ENCODE measurements around the gene SAMD10.
A peak's percentile ranks its signal among the peaks of the same experiment; 100 is the strongest.
"Not testable (repeated sequence)": the region's sequence is repeated elsewhere in the genome, so short reads cannot be mapped to it uniquely, and the experiment has no call there.

The SAMD10 gene

DNA sequence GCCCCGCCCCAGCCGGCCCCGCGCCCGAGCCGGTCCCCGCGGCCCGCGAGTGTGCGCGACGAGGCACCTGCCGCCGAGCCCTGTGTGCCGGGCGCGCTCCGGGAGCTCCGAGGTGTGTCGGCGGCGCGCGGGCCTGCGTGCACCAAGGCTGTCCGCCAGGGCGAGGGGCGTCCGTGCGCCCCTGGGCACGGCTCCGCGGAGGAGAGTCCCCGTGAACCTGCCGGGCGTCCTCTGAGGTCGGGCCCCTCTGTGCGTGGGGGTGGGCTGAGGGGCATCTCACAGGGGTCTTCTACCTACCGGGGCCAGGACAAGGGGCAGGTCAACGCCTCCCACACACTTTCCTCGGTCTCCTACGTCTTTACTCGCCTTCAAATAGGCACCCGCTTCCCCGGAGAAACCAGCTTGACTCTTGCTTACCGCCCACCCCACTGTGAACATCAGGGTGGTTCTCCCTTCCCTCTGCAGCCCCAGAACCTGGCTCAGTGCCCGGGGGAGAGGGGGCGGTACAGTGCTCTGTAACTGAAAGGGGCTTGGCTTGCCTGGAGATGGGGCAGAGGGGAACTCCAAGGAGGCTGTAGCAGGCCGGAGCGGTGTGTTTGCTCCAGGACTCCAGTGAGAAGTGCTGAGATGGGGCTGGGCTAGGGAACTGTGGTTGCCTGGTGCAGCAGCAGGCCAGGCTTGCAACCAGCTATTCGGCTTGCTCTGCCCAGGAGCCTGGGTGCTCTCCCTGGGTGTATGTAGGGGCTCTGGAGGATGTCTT lies at the start of gene SAMD10:
SAMD10 (minus strand) TSS at position 86 of the 760 bp plus-strand sequence. CDS start 175 bp downstream, outside the sequence.
- DNase-seq (ENCODE audit: low read depth in 2 of 2) = peak; percentile 79 to 81

DNA sequence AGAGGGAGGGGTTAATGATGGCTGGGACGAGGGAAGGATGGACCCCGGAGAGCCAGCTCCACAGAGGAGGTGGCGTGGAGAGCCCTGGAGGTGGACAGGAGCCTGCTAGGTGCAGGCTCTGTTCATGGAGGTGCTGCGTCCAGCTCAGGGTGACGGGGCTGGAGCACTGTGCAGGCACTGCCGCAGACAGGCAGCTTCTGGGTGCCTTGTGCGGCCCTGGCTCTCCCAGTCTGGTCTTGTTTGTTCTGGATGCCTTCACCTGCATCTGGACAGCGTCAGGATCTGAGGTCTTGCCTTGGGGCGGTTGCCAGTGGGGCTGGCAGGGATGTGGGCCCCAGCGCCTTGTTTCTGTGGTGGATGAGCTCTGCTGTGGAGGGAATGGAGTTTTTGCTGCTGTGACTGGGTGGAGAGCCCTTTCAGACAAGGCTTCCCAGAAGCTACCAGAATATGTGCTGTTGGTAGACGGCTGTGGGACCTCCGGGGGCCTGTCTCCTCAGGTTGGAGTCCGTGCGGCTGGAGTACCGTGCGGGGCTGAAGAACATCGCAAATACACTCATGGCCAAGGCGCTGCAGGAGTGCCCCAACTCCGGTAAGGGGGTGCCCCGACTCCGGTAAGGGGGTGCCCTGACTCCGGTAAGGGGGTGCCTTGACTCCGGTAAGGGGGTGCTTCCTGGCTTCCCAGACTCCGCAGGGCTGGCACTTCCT lies 48.7 kb upstream of the SAMD10 start:
- DNase-seq (ENCODE audit: low read depth in 2 of 2) = no peak

DNA sequence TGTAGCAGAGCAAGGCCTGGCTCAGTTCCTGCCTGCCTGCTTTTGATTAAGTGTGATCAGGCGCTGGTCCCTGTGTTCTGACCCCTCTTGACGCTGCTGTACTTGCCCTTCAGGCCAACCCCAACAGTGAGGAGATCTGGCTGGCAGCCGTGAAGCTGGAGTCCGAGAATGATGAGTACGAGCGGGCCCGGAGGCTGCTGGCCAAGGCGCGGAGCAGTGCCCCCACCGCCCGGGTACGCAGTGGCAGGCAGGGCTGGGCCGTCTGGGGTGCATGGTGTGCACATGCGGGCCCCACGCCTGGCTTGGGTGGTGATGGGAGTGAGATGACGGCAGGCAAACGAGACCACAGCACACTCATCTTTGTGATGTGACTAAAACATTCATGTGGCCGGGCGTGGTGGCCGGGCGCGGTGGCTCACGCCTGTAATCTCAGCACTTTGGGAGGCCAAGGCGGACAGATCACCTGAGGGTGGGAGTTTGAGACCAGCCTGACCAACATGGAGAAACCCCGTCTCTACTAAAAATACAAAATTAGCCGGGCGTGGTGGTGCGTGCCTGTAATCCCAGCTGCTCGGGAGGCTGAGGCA lies 46.5 kb upstream of the SAMD10 start:
- DNase-seq (ENCODE audit: low read depth in 2 of 2) = no peak

DNA sequence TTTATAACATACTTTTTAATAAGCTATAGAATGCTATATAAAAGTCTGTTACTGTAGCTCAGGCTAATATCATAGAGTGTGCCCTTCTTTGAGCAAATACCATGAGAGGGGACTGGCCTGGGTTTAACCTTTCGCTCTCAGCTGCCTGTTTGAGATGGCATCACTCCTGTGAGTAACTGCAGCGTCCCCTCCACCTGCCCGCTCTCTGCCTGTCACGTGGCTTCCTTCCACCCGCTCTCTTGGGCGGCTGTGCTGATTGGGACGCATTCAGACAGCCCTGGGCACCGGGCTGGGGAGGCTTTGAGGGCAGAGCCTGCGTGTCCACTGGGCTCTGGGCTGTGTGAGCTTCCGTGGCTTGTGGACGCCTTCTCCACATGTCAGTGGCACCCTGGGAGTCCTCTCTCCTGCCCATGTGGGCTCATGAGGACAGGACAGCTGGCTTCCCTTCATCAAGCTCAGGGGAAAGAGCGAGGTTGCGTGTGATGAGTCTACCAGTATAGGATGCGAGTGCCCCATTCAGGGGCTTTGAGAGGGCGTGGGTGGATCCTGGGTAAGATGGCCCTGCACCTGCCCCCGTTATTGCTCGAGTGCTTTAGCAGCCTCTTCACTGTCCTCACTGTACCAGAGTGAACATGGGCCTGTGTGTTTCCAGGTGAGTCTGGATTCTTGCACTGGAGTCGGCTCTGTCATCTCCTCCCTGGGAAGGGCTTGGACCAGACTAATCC lies 45.8 kb upstream of the SAMD10 start:
- no peak for DNase-seq (ENCODE audit: low read depth in 2 of 2)

DNA sequence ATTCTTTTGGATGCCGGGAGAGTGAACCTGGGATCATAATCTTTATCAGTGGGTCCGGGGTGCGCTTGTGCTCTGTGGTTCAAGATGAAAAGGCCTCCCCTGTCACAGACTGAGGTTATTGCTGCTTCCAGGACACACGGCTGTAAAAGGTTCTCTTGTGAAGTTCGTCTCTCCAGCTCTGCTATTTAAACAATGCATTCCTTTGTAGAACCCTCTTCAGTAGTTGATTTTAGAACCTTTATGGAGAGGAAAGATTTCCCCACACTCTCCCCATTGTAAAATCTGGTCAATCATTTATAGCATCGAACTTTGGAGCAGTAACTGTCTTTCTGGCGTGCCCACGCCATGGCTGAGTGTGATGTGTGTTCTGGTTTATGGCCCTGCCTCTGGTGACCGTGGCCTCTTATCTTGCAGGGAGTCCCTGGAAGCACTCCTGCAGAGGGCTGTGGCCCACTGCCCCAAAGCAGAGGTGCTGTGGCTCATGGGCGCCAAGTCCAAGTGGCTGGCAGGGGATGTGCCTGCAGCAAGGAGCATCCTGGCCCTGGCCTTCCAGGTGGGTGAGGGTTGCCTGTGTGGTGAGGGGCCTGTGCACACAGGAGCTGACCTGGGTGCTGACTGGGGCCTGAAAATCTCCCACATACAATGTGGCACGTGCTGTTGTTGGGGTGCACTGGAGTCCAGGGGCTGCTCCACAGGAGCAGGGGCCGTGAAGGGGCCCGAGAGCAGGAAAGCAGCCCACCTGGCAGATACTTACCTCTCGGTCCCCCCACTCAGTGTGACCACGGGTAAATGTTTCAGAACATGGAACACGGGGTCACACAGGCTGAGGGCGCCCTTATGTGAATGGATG lies 44.9 kb upstream of the SAMD10 start:
- DNase-seq (ENCODE audit: low read depth in 2 of 2) = no peak

DNA sequence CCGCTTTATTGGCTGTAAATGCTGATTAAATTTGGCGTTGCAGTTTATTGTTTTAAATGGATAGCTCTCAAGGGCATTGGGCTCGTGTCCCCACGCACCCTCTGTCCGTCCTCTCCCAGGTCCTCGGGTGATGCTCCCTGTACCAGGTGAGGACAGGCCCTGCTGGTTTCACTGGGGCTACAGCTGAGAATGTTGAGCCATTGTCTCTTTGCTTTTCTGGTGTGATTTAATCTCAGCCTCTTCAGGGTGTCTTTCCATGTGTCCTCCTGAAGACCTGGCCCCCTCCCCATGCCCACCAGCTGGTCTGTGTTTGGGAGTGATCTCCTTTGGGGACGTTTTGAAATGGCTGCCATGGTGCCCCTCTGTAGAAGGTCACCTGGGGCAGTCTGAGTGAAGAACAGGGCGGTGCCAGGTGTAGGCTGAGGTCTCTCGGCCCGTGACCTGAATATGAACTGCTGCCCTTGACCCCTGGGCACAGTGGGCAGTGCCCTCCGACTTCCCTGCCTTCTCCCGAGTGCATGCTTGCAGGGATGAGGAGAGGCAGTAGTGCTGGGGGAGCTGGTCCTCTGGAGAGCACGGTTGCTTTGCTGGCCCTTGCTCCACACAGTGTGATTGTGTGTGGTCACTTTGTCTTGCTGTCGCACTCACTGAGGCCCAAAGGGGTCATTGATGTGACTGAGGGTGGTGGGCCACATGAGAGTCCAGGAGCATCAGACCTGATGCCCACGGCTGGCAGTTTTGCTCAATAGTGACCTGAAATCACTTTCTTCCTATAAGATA lies 44.1 kb upstream of the SAMD10 start:
- DNase-seq (ENCODE audit: low read depth in 2 of 2) = no peak

DNA sequence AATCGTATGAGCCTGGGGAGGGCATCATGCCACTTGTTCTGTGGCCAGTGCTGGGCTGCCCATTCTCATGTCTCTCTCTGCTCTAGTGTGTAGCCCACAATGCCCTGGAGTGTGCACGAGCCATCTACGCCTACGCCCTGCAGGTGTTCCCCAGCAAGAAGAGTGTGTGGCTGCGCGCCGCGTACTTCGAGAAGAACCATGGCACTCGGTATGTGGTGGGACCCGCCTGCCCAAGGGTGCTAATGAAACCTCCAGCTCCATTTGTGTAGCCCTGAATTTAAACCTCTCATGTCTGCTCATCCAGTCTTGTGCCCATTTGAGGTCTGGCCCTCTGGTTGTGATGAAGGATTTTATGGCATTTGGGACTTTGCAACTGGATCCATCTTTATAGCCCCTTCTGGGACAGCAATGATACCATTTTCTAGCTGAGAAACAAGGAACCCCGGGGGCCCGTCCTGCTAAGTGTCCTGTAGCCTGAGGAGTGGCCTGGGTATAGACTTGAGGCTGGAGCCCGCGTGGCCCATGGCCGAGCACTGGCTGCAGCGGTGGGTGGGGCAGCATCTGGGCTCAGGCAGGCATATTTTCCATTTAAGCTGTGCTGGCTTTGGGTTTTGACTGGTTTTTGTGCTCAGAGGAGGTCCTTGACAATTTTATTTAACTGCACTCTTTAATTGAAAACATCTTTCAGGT lies 43.4 kb upstream of the SAMD10 start:
- DNase-seq (ENCODE audit: low read depth in 2 of 2) = no peak

DNA sequence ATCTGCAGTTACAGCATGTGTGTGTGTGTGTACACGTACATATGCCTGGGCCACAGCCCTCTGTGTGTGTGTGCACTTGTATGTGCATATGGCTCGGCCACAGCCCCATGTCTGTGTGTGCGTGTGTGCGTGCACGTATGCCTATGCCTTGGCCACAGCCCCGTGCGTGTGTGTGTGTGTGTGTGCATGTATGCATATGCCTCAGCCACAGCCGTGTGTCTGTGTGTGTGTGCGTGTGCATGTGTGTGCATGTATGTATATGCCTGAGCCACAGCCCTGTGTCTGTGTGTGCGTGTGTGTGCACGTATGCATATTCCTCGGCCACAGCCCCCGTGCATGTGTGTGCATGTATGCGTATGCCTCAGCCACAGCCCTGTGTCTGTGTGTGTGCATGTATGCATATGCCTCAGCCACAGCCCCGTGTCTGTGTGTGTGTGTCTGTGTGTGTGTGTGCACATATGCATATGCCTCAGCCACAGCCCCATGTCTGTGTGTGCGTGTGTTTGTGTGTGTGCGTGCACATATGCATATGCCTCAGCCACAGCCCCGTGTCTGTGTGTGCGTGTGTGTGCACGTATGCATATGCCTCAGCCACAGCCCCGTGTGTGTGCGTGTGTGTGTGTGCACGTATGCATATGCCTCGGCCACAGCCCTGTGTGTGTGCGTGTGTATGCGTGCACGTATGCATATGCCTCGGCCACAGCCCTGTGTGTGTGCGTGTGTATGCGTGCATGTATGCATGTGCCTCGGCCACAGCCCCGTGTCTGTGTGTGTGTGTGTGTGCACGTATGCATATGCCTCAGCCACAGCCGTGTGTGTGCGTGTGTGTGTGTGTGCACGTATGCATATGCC lies 41.9 kb upstream of the SAMD10 start:
- no peak for DNase-seq (ENCODE audit: low read depth in 2 of 2)

DNA sequence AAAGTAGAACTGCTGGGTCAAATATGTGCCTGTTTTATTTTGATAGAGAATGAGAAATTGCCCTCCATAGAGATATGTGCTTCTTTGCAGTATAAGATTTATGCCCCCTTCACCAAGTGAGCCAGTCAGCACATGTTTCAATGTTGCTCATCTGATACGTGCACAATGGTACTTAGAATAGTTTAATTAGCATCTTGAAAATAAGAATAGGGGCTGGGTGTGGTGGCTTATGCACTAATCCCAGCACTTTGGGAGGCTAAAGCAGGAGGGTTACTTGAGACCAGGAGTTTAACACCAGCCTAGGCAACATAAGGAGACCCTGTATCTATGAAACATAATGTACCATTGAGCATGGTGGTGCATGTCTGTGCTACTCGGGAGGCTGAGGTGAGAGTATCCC lies 36.2 kb upstream of the SAMD10 start:
- no peak for DNase-seq (ENCODE audit: low read depth in 2 of 2)

DNA sequence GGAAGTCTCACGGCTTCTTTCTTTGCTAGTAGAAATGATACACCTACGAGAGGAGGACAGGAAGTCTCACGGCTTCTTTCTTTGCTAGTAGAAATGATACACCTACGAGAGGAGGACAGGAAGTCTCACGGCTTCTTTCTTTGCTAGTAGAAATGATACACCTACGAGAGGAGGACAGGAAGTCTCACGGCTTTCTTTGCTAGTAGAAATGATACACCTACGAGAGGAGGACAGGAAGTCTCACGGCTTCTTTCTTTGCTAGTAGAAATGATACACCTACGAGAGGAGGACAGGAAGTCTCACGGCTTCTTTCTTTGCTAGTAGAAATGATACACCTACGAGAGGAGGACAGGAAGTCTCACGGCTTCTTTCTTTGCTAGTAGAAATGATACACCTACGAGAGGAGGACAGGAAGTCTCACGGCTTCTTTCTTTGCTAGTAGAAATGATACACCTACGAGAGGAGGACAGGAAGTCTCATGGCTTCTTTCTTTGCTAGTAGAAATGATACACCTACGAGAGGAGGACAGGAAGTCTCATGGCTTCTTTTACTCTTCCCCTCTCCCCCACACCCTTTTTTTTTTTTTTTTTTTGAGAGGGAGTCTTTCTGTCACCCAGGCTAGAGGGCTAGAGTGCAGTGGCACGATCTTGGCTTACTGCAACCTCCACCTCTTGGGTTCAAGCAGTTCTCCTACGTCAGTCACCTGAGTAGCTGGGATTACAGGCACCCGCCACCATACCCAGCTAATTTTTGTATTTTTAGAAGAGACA lies 33.1 kb upstream of the SAMD10 start:
- not testable (repeated sequence) for DNase-seq (ENCODE audit: low read depth in 2 of 2)

DNA sequence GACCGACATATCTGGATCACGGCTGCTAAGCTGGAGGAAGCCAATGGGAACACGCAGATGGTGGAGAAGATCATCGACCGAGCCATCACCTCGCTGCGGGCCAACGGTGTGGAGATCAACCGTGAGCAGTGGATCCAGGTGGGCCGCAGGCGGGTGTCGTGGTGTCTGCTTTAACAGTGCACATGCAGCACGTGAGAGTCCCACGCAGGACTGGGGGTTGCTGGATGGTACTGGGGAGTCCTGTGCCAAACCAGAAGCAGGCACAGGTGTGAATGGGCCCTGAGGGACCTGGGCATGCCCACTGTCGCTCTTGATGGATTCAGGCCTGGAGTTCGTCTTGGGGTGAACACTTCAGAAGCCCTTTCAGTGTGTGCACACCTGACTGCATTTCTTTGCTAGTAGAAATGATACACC lies 31.9 kb upstream of the SAMD10 start:
- no peak for DNase-seq (ENCODE audit: low read depth in 2 of 2)

DNA sequence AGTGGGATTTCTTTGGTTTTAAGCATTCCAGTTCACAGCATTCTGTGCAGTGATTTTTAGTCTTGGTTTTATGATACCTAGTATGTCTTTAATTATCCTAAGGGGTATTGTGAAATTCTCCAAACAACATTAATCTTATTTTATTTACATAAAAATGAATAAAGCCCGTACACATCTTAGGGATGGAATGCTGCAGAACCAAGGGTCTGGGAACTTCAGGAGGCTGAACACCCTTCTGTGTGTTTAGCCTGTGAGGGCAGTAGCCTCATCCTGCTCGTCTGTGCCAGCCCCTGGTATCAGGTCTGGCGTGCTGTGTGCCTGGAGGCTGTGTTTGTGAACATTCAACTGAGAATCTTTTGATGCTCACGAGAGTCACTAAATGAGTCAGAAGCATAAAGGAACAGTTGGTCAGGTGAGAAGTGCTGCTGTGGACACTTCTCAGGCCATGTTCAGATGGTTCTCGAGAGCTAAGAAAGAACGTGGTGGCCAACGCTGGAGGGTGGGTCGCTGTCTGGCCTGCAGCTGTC lies 31.3 kb upstream of the SAMD10 start:
- DNase-seq (ENCODE audit: low read depth in 2 of 2) = no peak

DNA sequence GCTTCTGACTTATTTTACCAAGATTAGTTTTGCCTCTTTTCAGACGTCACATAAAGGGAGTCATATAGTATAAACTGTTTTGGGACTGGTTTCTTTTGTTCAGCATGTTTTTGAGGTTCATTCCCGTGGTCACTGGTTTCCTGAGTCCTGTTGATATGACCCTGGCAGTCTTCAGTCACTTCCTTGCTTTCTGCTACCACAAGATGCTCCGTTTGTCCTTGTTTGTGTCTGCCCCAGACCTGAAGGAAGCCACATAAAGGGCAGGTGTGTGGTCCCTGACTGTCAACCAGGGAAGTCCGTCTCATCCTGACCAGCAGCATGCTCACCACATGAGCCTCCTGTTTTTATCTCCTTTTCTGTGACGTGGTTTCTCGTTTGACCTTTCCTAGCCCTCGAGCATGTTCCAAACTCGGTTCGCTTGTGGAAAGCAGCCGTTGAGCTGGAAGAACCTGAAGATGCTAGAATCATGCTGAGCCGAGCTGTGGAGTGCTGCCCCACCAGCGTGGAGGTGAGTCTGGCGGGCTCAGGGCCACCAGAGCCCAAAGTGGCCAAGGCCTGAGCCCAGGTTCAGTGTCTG lies 30.5 kb upstream of the SAMD10 start:
- no peak for DNase-seq (ENCODE audit: low read depth in 2 of 2)

DNA sequence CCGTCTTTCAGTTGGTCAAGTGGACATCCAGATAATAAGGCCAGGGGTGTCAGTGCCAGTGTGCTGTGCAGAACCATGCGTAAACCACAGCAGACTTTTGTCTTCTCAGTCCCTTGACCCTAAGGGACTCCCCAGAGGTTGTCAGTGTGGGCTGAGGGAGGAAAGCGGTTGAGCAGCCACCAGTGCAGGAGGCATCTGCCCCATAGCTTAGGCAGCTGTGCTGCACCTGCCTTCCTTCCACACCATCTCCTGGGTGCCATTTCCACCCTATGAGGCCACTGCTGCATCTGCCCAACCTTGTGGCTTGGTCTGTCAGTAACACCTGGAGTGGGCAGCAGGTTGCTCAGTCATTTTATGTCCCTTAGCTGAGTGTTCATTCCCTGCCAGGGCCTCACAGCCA lies 27.5 kb upstream of the SAMD10 start:
- DNase-seq (ENCODE audit: low read depth in 2 of 2) = no peak

DNA sequence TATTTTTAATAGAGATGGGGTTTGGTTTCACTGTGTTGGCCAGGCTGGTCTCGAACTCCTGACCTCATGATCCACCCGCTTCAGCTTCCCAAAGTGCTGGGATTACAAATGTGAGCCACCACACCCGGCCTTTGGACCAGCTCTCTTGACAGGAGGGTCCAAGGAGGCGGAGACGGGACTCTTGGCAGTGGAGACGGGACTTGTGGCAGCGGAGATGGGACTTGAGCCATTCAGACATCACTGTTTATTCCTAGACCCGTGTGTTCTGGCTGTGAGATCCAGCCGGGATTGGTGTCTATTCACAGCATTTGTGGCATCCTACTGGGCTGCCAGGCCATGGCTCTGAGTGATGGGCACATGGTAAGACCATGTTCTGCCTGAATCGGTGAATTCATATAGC lies 27.0 kb upstream of the SAMD10 start:
- no peak for DNase-seq (ENCODE audit: low read depth in 2 of 2)

DNA sequence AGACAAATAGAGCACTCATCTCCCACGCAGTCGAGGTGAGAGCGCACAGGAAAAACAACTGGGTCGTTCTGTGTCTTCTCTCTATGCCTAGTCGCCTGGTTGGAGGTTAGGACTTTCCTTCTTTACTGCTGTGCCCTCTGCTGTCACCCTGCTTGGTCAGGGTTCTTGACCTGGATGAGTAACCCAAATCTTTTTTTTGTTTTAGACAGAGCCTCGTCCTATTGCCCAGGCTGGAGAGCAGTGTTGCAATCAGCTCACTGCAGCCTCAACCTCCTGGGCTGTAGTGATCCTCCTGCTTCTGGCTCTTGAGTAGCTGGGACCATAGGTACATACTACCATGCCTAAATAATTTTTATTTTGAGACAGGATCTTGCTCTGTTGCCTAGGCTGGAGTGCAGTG lies 26.0 kb upstream of the SAMD10 start:
- no peak for DNase-seq (ENCODE audit: low read depth in 2 of 2)

DNA sequence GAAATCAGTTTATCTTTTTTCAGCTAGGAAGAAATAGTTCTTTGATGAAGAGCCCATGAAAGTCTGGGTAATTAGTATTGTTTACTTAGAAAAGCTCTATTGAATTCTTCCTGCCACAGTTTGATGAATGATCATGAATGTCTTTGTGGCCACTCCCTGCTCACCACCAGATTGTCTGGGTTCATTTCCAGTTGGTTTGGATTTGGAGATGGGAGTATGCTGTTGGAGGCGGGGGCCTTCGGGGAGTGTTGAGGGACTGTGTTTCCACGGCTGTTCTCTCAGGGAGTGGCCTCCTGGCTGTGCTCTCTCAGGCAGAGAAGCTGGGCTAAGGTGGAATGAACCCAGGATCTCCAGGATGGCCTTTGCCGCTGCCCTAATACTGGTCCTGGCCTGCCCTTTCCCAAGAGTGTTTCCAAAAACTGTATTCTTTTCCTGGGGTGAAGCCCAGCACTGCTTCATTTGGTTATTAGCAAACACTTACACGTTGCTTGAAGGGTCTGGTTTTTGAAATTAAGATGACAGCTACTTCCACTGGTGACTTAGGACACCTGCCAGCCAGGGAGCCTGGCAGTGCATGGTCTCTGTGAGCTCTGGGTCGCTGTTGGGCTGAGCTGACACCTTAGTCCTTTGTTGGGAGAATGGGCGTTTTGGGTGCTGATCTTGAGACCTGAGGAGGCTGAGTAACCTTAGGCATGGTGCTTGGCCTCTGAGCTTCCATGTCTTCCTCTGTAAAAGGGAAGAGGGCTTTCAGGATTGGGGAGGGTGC lies 24.7 kb upstream of the SAMD10 start:
- DNase-seq (ENCODE audit: low read depth in 2 of 2) = no peak

All from stimulated activated CD4-positive, alpha-beta T cell treated with anti-CD3 and anti-CD28 coated beads, Interleukin-4, amount 100 ng/mL, for 48 hours (primary cell).